ENCODE results near the gene GCLM. TPM values are rescaled to one million over a fixed set of nuclear protein-coding genes. Genes with fewer than 3 reads are reported as not detected.

Gene GCLM
- total and polyA plus RNA-seq, 9 of the 15 experiments (the other 6 are each of a cell fraction or from before 2014, with no cell fraction given) = 9.3 to 71.6 (median 24.5) TPM

- no peak for TF ChIP-seq DIDO1 (tag; IDR thresholded peaks at IDR 0.05; ENCODE audit: low read depth)
- TF ChIP-seq CCAR2 (IDR thresholded peaks at IDR 0.05; ENCODE audit: low read depth, low read length) = no peak
- TF ChIP-seq CBFA2T3 (IDR thresholded peaks at IDR 0.05) = 0 out of 2 replicates have a peak, but pooled peaks have one; percentile 22
- Histone ChIP-seq H3K4me3 (no peak overlapping the region), H2AFZ (ENCODE audit: low read depth, low read length) (no peak overlapping the region), H3K27me3 (ENCODE audit: control insufficient read depth in 2 of 2, insufficient read depth in 2 of 2, low read length in 2 of 2) (no peaks in the 10 kb centered on the region), H3K4me1 (replicated peaks in 1 of 2; ENCODE audit: control insufficient read depth in 2 of 2, insufficient read depth in 2 of 2, low read length in 2 of 2) (peaks cover 1 to 8% of the 10 kb centered on the region in 2 experiments; a peak in 4 of 5 replicates), H3K27ac (ENCODE audit: extremely low read depth, low read depth, low read length) (no peak overlapping the region), H3K36me3 (ENCODE audit: control insufficient read depth, insufficient read depth, low read length) (no peaks in the 10 kb centered on the region), H3K9me3 (replicated peaks; ENCODE audit: control insufficient read depth, insufficient read depth, low read depth, low read length) (no peaks in the 10 kb centered on the region), H3K79me2 (ENCODE audit: control insufficient read depth, insufficient read depth, low read length) (no peaks in the 10 kb centered on the region), H4K20me1 (replicated peaks; ENCODE audit: control insufficient read depth, insufficient read depth, low read length) (no peaks in the 10 kb centered on the region), H3K9me1 (ENCODE audit: control insufficient read depth, insufficient read depth, low read length) (no peaks in the 10 kb centered on the region), H3K9ac (ENCODE audit: insufficient read depth in 1 of 2, low read depth in 2 of 2, low read length in 2 of 2) (no peak overlapping the region), H3K4me2 (ENCODE audit: insufficient read depth, low read length) (no peak overlapping the region)
- 27% methylated on average over 4 of the region's 4 CpGs for WGBS (ENCODE audit: insufficient coverage, low coverage, missing lambda C conversion rate)
- POLR2A ChIA-PET = interaction anchor here (0.6 kb wide), 1 partner anchor 14 kb away, joined by 3 read pairs; no protein-coding TSS in a partner anchor
- BruUV-seq (replicated peaks) = no TSS peak
- in situ Hi-C loops (cut with MboI) = no loop called here
- FAIRE-seq = no peak
- DNase-seq (ENCODE audit: extremely low read depth in 1 of 4, low spot score in 3 of 4) = no peak
- CTCF ChIA-PET (ENCODE audit: low intra/inter-chr PET ratio) = no interaction called here
- no peak for ATAC-seq
- intact Hi-C loops (cut with micrococcal nuclease) = loop anchor here (5.0 kb wide), 1 partner anchor 104 kb away; no protein-coding TSS in a partner anchor
These were observed 68.2 kb downstream of the GCLM start for GRCh38 chr1:93840956-93841482.

GRCh38 chr1:93839753-93840152, 69.5 kb downstream of the GCLM start:
- Histone ChIP-seq H3K9me3 (replicated peaks; ENCODE audit: control insufficient read depth, insufficient read depth, low read depth, low read length) (no peaks in the 10 kb centered on the region), H3K27me3 (ENCODE audit: control insufficient read depth in 2 of 2, insufficient read depth in 2 of 2, low read length in 2 of 2) (no peaks in the 10 kb centered on the region), H3K9me1 (ENCODE audit: control insufficient read depth, insufficient read depth, low read length) (no peaks in the 10 kb centered on the region), H3K9ac (ENCODE audit: insufficient read depth in 1 of 2, low read depth in 2 of 2, low read length in 2 of 2) (no peak overlapping the region), H3K4me3 (no peak overlapping the region), H3K4me1 (replicated peaks in 1 of 2; ENCODE audit: control insufficient read depth in 2 of 2, insufficient read depth in 2 of 2, low read length in 2 of 2) (peaks cover 0 to 4% of the 10 kb centered on the region in 2 experiments; a peak in 2 of 5 replicates), H3K4me2 (ENCODE audit: insufficient read depth, low read length) (no peak overlapping the region), H3K79me2 (ENCODE audit: control insufficient read depth, insufficient read depth, low read length) (no peaks in the 10 kb centered on the region), H4K20me1 (replicated peaks; ENCODE audit: control insufficient read depth, insufficient read depth, low read length) (no peaks in the 10 kb centered on the region), H3K27ac (ENCODE audit: extremely low read depth, low read depth, low read length) (no peak overlapping the region), H2AFZ (ENCODE audit: low read depth, low read length) (no peak overlapping the region), H3K36me3 (ENCODE audit: control insufficient read depth, insufficient read depth, low read length) (no peaks in the 10 kb centered on the region)
- WGBS (ENCODE audit: insufficient coverage, low coverage, missing lambda C conversion rate) = 31% methylated on average over 2 of the region's 2 CpGs
- POLR2A ChIA-PET = interaction anchor here (0.8 kb wide), 1 partner anchor 10 kb away, joined by 3 read pairs; no protein-coding TSS in a partner anchor
- FAIRE-seq = no peak
- CTCF ChIA-PET (ENCODE audit: low intra/inter-chr PET ratio) = no interaction called here
- intact Hi-C loops (cut with micrococcal nuclease) = loop anchor here (5.0 kb wide), 1 partner anchor 102 kb away; no protein-coding TSS in a partner anchor
- BruUV-seq (replicated peaks) = no TSS peak
- in situ Hi-C loops (cut with MboI) = loop anchor here (10.0 kb wide), 1 partner anchor 405 kb away; no protein-coding TSS in a partner anchor
- DNase-seq (ENCODE audit: extremely low read depth in 1 of 4, low spot score in 3 of 4) = no peak
- TF ChIP-seq MTA2 (IDR thresholded peaks at IDR 0.05; ENCODE audit: low read depth) = no peak
- TF ChIP-seq MECOM (CRISPR knock-in tag; IDR thresholded peaks at IDR 0.05) = no peak
- TF ChIP-seq ZNF77 (CRISPR knock-in tag; IDR thresholded peaks at IDR 0.05) = no peak
- TF ChIP-seq CBFA2T2 (conservative IDR thresholded peaks at IDR 0.05) = no peak
- ATAC-seq = no peak

Data from K562 (cell line).